Activated T-helper 1 cell treated with anti-CD3 and anti-CD28 coated beads, Interleukin-12 subunit alpha, Interleukin-12 subunit beta, Interleukin-2, Interleukin-4 antibody, amounts not matched to agents 30 ng/mL and 10 ng/mL and 1 ng/mL, durations not matched to agents 14 hours and 24 hours and 36 hours (primary cell): ENCODE measurements around the gene PLXNC1. TPM values are rescaled to one million over a fixed set of nuclear protein-coding genes. Genes with fewer than 3 reads are reported as not detected.

Experiments
- DNase-seq: peaks from one replicate; pipeline ENCODE4 v3.0.0; 2021; ENCODE audit warnings: low spot score
- H3K27ac Mint-ChIP-seq: one replicate; pipeline ENCODE4 v1.8.0; 2021; ENCODE audit warnings: mild to moderate bottlenecking, mixed read lengths
- H3K27me3 Mint-ChIP-seq: one replicate; pipeline ENCODE4 v1.8.0; 2022; ENCODE audit warnings: mild to moderate bottlenecking, moderate library complexity, mixed read lengths; ENCODE audit not compliant: insufficient read depth
- H3K36me3 Mint-ChIP-seq: one replicate; pipeline ENCODE4 v1.8.0; 2021; ENCODE audit warnings: low read depth, mixed read lengths
- H3K4me1 Mint-ChIP-seq: one replicate; pipeline ENCODE4 v1.8.0; 2021; ENCODE audit warnings: low read depth, mixed read lengths
- H3K4me3 Mint-ChIP-seq: one replicate; pipeline ENCODE4 v1.8.0; 2021; ENCODE audit warnings: mild to moderate bottlenecking, moderate library complexity, mixed read lengths
- H3K9me3 Mint-ChIP-seq: one replicate; pipeline ENCODE4 v1.8.0; 2021; ENCODE audit warnings: mixed read lengths
- intact Hi-C: fragments of 100-400 bp; cut with micrococcal nuclease; formaldehyde crosslinking; loops from one replicate; pipeline ENCODE4 v1.15.1; 2024
- total RNA-seq: library from RNA; stranded (reverse); gene quantifications from 2 replicates; pipeline ENCODE4 v1.2.3, GENCODE V29; 2022

The PLXNC1 gene
- total RNA-seq, 1 donor from 2014 or later = 22.7 TPM

- Mint-ChIP-seq H3K4me3 (no peak overlapping the region), H3K4me1 (peaks cover 37% of the 10 kb centered on the region), H3K27me3 (no peaks in the 10 kb centered on the region), H3K27ac (no peak overlapping the region), H3K36me3 (peaks cover 52% of the 10 kb centered on the region), H3K9me3 (no peaks in the 10 kb centered on the region)
- no peak for DNase-seq
- intact Hi-C loops = no loop called here
Measured at GRCh38 chr12:94248582-94248981, 100.2 kb downstream of the PLXNC1 start.

DNA sequence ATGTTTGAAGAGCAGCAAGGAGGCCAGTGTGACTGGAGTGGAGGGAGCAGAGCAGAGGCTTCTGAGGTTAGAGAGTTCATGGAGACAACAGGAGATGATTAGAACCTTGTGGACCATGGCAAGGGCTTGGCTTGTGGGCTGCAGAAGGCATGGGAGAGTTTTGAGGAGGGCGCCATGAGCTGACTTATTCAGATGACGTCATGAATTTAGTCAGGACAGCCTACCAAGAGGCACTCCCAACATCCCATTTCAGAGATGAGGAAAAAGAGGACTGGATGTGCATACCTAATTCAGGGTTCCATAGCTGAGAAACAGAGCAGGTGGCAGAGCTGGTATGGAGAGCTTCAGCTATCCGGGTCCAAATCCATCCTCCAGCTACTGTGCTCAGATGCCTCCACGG lies 101.8 kb downstream of the PLXNC1 start:
- H3K27ac Mint-ChIP-seq = no peak overlapping the region
- H3K4me1 Mint-ChIP-seq = peaks cover 26% of the 10 kb centered on the region
- H3K9me3 Mint-ChIP-seq = no peaks in the 10 kb centered on the region
- peaks cover 52% of the 10 kb centered on the region for H3K36me3 Mint-ChIP-seq
- DNase-seq = no peak
- H3K4me3 Mint-ChIP-seq = no peak overlapping the region
- intact Hi-C loops = no loop called here
- no peaks in the 10 kb centered on the region for H3K27me3 Mint-ChIP-seq

- Mint-ChIP-seq H3K27me3 (no peaks in the 10 kb centered on the region), H3K4me3 (no peak overlapping the region), H3K36me3 (peaks cover 52% of the 10 kb centered on the region), H3K4me1 (peaks cover 8% of the 10 kb centered on the region), H3K27ac (no peak overlapping the region), H3K9me3 (no peaks in the 10 kb centered on the region)
- no peak for DNase-seq
- intact Hi-C loops = no loop called here
Measured at GRCh38 chr12:94254270-94254669, 105.9 kb downstream of the PLXNC1 start.

DNA sequence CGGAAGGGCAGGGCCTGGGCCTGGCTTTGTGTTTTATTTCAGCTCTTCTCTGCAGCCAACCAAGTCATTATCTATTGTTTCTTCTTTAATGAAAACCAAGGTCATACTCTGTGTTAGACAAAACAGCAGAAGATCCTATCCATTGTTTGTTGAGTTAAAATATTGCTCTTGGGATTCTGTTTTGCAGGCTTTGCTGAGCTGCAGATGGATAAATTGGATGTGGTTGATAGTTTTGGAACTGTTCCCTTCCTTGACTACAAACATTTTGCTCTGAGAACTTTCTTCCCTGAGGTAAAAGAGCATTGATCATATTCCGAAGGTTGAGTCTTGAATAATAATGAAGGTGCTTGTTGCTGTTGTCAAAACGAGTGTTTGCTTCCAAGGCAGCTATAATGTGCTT lies 106.6 kb downstream of the PLXNC1 start:
- no peaks in the 10 kb centered on the region for H3K27me3 Mint-ChIP-seq
- no peak overlapping the region for H3K4me3 Mint-ChIP-seq
- H3K4me1 Mint-ChIP-seq = peaks cover 8% of the 10 kb centered on the region
- intact Hi-C loops = no loop called here
- peaks cover 48% of the 10 kb centered on the region for H3K36me3 Mint-ChIP-seq
- no peak overlapping the region for H3K27ac Mint-ChIP-seq
- DNase-seq = no peak
- H3K9me3 Mint-ChIP-seq = no peaks in the 10 kb centered on the region

DNA sequence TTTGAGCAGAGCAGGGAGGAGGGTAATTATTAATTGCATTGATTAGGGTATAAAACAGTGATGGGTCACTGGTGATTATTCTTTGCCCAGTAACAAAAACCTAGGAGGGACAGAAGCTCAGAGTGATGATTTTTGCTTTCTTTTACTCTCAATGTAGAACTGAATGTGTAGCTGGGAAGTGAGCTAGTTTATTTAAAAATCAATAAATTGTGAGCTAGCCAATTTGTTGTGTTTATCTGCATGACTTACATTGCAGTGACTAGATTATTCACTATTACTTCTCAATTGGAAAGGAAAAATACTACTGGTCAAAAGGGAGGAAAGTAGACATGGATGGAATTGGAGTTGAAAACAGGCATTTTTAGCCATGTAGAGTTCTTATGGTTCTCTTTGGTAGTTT lies 107.1 kb downstream of the PLXNC1 start:
- H3K27me3 Mint-ChIP-seq = no peaks in the 10 kb centered on the region
- no peaks in the 10 kb centered on the region for H3K9me3 Mint-ChIP-seq
- intact Hi-C loops = no loop called here
- H3K36me3 Mint-ChIP-seq = peaks cover 45% of the 10 kb centered on the region
- DNase-seq = no peak
- peaks cover 8% of the 10 kb centered on the region for H3K4me1 Mint-ChIP-seq
- no peak overlapping the region for H3K4me3 Mint-ChIP-seq
- no peak overlapping the region for H3K27ac Mint-ChIP-seq

DNA sequence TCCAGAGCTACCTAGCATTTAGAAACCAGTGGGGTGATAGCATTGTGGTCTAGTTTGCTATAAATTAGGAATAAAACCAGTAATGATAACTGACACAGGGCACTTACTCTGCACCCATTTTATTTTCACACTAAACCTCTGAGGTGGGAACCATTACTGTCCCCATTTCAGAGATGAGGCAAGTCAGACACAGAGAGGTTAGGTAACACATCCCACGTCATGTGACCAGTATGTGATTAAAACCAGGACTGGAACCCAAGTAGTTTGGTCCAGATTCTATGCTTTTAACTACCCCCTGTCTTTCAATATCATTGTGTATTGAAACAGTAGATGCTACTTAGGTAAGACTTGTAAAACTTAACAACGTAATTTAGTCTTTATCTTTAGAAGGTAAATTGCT lies 110.2 kb downstream of the PLXNC1 start:
- peaks cover 33% of the 10 kb centered on the region for H3K4me1 Mint-ChIP-seq
- intact Hi-C loops = no loop called here
- H3K36me3 Mint-ChIP-seq = peaks cover 48% of the 10 kb centered on the region
- no peaks in the 10 kb centered on the region for H3K9me3 Mint-ChIP-seq
- DNase-seq = no peak
- no peak overlapping the region for H3K27ac Mint-ChIP-seq
- no peak overlapping the region for H3K4me3 Mint-ChIP-seq
- H3K27me3 Mint-ChIP-seq = no peaks in the 10 kb centered on the region

DNA sequence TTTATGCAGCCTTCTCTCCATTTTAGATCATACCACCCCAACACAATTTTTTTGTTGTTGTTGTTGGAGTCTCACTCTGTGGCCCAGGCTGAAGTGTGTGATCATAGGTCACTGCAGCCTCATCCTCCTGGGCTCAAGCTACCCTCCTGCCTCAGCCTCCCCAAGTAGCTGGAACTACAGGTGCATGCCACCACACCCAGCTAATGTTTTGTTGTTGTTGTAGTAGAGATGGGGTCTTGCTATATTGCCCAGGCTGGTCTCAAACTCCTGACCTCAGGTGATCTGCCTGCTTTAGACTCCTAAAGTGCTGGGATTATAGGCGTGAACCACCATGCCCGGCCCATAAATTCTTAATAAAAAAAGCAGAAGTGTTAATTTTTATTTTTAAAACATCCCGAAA lies 111.6 kb downstream of the PLXNC1 start:
- DNase-seq = no peak
- peaks cover 51% of the 10 kb centered on the region for H3K36me3 Mint-ChIP-seq
- H3K9me3 Mint-ChIP-seq = no peaks in the 10 kb centered on the region
- peaks cover 42% of the 10 kb centered on the region for H3K4me1 Mint-ChIP-seq
- intact Hi-C loops = loop anchor here (10.0 kb wide), 1 partner anchor 85 kb away; no protein-coding TSS in a partner anchor
- H3K27ac Mint-ChIP-seq = no peak overlapping the region
- no peaks in the 10 kb centered on the region for H3K27me3 Mint-ChIP-seq
- H3K4me3 Mint-ChIP-seq = no peak overlapping the region

DNA sequence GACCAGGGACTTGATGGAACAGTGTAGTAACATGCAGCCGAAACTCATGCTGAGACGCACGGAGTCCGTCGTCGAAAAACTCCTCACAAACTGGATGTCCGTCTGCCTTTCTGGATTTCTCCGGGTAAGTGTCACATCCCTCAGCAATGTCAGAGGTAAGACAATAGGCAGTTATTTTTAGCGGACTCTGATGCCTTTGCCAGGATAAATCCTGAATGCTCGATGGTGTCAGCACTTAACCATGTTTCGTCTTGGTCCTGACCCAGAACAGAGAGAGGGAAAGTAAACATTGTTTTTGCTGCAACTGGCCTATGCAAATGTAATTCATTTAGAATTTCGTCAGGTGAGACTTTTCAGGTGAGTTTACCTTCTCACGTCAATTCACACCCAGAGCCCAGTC lies 112.3 kb downstream of the PLXNC1 start:
- Mint-ChIP-seq H3K27ac (no peak overlapping the region), H3K4me1 (peaks cover 47% of the 10 kb centered on the region), H3K36me3 (peaks cover 53% of the 10 kb centered on the region), H3K27me3 (no peaks in the 10 kb centered on the region), H3K4me3 (no peak overlapping the region), H3K9me3 (no peaks in the 10 kb centered on the region)
- intact Hi-C loops = loop anchor here (10.0 kb wide), 1 partner anchor 86 kb away; no protein-coding TSS in a partner anchor
- no peak for DNase-seq

GRCh38 chr12:94261119-94261518 lies 112.7 kb downstream of the PLXNC1 start:
- no peaks in the 10 kb centered on the region for H3K27me3 Mint-ChIP-seq
- no peak overlapping the region for H3K27ac Mint-ChIP-seq
- peaks cover 51% of the 10 kb centered on the region for H3K4me1 Mint-ChIP-seq
- H3K4me3 Mint-ChIP-seq = no peak overlapping the region
- intact Hi-C loops = loop anchor here (10.0 kb wide), 1 partner anchor 86 kb away; no protein-coding TSS in a partner anchor
- peaks cover 53% of the 10 kb centered on the region for H3K36me3 Mint-ChIP-seq
- no peak for DNase-seq
- no peaks in the 10 kb centered on the region for H3K9me3 Mint-ChIP-seq

GRCh38 chr12:94261786-94262185 lies 113.4 kb downstream of the PLXNC1 start:
- Mint-ChIP-seq H3K27me3 (no peaks in the 10 kb centered on the region), H3K36me3 (peaks cover 49% of the 10 kb centered on the region), H3K9me3 (no peaks in the 10 kb centered on the region), H3K4me1 (peaks cover 49% of the 10 kb centered on the region), H3K4me3 (peak overlapping the region; percentile 84), H3K27ac (peak overlapping the region; percentile 96)
- intact Hi-C loops = loop anchor here (1.0 to 10.0 kb wide), 6 partner anchors 21 to 379 kb away; partner anchors contain the start of gene PLXNC1
- no peak for DNase-seq

DNA sequence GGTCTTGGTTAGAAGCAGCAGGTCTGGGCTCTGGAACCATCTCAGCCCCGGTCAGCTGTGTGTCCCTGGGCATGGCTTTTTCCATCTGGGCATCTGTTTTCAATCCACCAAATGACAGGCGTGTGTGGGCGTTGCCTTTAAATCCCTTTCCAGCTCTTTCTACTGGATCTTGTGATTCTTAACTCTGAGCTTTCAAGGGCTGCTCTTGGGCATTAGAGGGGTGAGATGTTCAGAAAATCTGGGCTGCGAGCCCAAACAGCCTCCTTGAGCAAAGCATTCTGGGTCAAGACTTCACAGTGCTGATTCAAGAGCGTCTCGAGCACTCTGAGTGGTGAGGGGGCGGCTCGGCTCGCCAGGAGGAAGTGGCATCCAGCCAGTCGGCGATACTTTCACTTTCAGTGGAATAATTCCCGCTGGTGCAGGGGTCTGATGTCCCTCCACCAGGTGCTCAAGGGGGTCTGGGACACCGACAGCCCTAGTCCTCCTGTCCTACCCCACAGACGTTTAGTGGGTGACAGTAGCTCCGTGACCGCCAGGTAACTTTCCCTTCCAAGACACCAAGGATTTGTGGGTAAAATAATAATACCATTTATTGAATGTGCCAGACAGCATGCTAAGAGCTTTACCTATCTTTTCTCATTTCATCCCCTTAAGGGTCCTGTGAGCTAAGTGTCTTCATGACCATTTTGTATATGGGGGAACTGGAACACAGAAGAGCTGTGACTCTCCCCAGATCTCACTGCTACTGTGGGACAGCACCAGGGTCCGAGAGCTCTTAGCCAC lies 114.0 kb downstream of the PLXNC1 start:
- peak overlapping the region; percentile 96 for H3K27ac Mint-ChIP-seq
- H3K27me3 Mint-ChIP-seq = no peaks in the 10 kb centered on the region
- peaks cover 50% of the 10 kb centered on the region for H3K36me3 Mint-ChIP-seq
- peaks cover 55% of the 10 kb centered on the region for H3K4me1 Mint-ChIP-seq
- intact Hi-C loops = loop anchor here (1.0 to 10.0 kb wide), 12 partner anchors 18 to 378 kb away; partner anchors contain the start of gene PLXNC1
- DNase-seq = peak; percentile 56
- H3K4me3 Mint-ChIP-seq = peak overlapping the region; percentile 84
- H3K9me3 Mint-ChIP-seq = no peaks in the 10 kb centered on the region

DNA sequence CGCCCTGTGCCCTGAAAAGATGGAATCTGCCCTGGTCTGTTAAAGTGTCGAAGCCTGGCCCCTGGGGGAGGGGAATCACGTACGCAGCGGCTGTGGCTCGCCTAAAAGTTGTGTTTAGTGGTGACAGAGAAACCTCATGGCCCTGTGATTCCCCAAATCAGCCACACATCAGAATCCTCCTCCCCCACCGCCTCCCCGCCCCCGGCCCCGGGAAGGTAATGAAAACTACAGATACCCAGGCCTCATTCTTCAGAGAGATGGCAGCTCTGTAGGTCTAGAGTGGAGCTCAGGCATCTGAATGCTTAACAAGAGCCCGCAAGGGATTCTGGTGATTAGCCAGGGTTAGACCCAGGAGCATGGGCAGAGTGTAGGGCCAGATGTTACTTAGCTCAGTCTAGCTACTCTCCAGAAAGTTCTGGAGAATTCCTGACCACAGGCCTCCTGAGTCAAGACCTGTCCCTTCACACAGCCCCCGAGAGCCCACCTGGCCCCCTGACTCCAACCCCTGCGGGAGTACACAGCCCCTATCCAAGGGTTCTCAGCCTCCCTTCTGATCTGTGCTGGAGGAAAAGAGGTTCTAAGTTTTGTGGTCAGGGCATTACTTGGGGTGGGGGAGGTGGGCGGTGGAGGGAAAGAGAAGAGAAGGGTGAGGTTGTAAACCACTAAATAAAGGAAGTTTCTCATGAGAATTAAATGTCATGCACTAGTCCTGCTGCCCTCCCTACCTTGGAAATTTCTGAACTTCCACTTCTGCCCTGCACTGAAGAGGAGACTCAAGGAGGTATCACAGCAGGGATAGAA lies 114.8 kb downstream of the PLXNC1 start:
- peak; percentile 58 for DNase-seq
- H3K4me3 Mint-ChIP-seq = peak overlapping the region; percentile 84
- peaks cover 63% of the 10 kb centered on the region for H3K4me1 Mint-ChIP-seq
- intact Hi-C loops = loop anchor here (1.0 to 10.0 kb wide), 10 partner anchors 19 to 378 kb away; no protein-coding TSS in a partner anchor
- H3K9me3 Mint-ChIP-seq = no peaks in the 10 kb centered on the region
- H3K27ac Mint-ChIP-seq = peak overlapping the region; percentile 96
- peaks cover 56% of the 10 kb centered on the region for H3K36me3 Mint-ChIP-seq
- no peaks in the 10 kb centered on the region for H3K27me3 Mint-ChIP-seq
